Fibroblast of gingiva (primary cell): ENCODE data around the gene RNMT.
A peak's percentile ranks its signal among the peaks of the same experiment; 100 is the strongest.

ENCODE experiments used
- DNase-seq: peaks from one replicate; pipeline ENCODE4 v3.0.0-alpha.2; 2011; ENCODE audit warnings: low read depth

Gene RNMT

GRCh38 chr18:13811993-13812392 is 85.5 kb downstream of the RNMT start:
- DNase-seq: no peak

- DNase-seq: peak; percentile 50
Measured at GRCh38 chr18:13813271-13813849, 86.9 kb downstream of the RNMT start.
